ENCODE results near the gene GRIPAP1.

DNA sequence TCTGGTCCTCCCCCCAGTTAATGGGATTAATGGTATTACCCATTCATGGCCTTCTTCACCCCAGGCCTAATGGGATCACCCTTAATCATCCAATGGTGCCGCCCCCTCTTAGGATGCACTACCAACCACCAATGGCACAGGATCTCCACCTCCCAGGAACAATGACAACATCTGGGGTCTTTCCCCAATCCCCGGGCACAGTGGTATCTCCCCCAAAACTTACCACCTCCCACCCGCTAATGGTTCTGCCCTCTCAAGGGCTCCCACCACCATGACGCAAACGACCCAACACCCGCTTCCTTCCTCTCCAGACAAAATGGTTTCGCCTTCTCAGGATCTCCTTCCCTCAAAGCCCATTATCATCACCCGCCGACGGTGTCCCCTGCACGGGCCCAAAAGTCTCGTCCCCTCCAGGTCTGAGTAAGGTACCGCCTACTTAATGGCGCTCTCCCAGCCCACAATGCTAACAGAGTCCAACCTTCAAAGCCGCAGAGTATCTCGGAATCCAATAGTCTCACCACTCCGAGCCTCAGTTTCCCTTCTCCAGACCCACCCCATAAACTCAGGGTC, 458 bp downstream of the GRIPAP1 start:
- TF ChIP-seq, protein P1, sequence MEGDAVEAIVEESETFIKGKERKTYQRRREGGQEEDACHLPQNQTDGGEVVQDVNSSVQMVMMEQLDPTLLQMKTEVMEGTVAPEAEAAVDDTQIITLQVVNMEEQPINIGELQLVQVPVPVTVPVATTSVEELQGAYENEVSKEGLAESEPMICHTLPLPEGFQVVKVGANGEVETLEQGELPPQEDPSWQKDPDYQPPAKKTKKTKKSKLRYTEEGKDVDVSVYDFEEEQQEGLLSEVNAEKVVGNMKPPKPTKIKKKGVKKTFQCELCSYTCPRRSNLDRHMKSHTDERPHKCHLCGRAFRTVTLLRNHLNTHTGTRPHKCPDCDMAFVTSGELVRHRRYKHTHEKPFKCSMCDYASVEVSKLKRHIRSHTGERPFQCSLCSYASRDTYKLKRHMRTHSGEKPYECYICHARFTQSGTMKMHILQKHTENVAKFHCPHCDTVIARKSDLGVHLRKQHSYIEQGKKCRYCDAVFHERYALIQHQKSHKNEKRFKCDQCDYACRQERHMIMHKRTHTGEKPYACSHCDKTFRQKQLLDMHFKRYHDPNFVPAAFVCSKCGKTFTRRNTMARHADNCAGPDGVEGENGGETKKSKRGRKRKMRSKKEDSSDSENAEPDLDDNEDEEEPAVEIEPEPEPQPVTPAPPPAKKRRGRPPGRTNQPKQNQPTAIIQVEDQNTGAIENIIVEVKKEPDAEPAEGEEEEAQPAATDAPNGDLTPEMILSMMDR (IDR thresholded peaks at IDR 0.05; ENCODE audit: low read length) = no peak
- TF ChIP-seq EZH2 (optimal IDR thresholded peaks at IDR 0.05; ENCODE audit: low read depth, low read length) (no peak), EZH2phosphoT487 (IDR thresholded peaks at IDR 0.05; ENCODE audit: low read length) (no peak)

Data from MM.1S (cell line).